GM12872 (cell line): ENCODE measurements around the gene TMEM255A.

Experiments
- CTCF ChIP-seq: IDR thresholded peaks from 3 replicates; pipeline ENCODE4 v1.5.1; 2011; ENCODE audit warnings: low read depth, mild to moderate bottlenecking, low read length, moderate library complexity; ENCODE audit not compliant: insufficient read depth

The TMEM255A gene

GRCh38 chrX:120334603-120335002 is 23.3 kb upstream of the TMEM255A start:
- no peak for TF ChIP-seq CTCF

GRCh38 chrX:120334151-120334550 is 22.9 kb upstream of the TMEM255A start:
- TF ChIP-seq CTCF, result no peak

GRCh38 chrX:120332394-120332793 is 21.1 kb upstream of the TMEM255A start:
- no peak for TF ChIP-seq CTCF

- TF ChIP-seq CTCF, result no peak
Observed at GRCh38 chrX:120331116-120331515, 19.9 kb upstream of the TMEM255A start.

GRCh38 chrX:120321520-120322281 is 10.4 kb upstream of the TMEM255A start:
- no peak for TF ChIP-seq CTCF

GRCh38 chrX:120318411-120318810 is 7.2 kb upstream of the TMEM255A start:
- no peak for TF ChIP-seq CTCF

- no peak for TF ChIP-seq CTCF
Observed at GRCh38 chrX:120316587-120317283, 5.5 kb upstream of the TMEM255A start.
